22Rv1 (cell line): ENCODE measurements around the gene VPS72.

Experiments used
- H3K27ac ChIP-seq: fragments of 450-650 bp; 2 replicates; pipeline ENCODE4 v1.5.1; 2017
- ZFX ChIP-seq: fragments of 450-650 bp; IDR thresholded peaks from 2 replicates; pipeline ENCODE4 v1.6.1; 2017; ENCODE audit warnings: antibody characterized with exemption, borderline replicate concordance
- TF ChIP-seq, protein P1 (sequence below): fragments of 450-650 bp; IDR thresholded peaks from 2 replicates; pipeline ENCODE4 v1.5.1; 2017; ENCODE audit warnings: mild to moderate bottlenecking

Gene VPS72

DNA sequence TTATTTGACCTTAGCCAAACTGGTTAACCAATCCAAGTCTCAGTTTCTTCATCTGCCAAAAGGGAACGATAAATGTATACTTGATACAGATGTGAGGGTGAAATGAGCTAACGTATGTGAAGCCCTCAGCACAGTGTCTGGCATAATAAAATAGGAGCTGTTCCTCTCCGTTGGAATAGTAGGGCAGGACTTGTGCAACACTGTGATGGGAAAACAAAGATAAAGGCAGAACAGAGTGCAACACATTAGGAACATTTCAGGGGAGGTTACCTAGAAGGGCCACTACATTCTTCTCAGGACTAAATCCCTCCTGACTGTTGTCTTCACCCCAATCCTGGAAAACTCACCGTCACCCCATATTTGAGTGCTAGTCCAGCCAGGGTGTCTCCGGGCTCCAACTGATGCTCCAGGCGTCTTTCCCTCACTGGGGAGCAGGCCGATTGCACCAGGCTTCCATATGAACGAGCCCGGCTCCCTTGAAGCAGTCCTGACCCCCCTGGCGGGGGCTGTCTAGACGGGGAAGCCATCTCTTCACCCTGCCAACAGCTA lies 25.2 kb downstream of the VPS72 start:
- peak overlapping the region; percentile 68 for H3K27ac ChIP-seq
- TF ChIP-seq ZFX, result no peak
- TF ChIP-seq, protein P1, sequence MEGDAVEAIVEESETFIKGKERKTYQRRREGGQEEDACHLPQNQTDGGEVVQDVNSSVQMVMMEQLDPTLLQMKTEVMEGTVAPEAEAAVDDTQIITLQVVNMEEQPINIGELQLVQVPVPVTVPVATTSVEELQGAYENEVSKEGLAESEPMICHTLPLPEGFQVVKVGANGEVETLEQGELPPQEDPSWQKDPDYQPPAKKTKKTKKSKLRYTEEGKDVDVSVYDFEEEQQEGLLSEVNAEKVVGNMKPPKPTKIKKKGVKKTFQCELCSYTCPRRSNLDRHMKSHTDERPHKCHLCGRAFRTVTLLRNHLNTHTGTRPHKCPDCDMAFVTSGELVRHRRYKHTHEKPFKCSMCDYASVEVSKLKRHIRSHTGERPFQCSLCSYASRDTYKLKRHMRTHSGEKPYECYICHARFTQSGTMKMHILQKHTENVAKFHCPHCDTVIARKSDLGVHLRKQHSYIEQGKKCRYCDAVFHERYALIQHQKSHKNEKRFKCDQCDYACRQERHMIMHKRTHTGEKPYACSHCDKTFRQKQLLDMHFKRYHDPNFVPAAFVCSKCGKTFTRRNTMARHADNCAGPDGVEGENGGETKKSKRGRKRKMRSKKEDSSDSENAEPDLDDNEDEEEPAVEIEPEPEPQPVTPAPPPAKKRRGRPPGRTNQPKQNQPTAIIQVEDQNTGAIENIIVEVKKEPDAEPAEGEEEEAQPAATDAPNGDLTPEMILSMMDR, result no peak

DNA sequence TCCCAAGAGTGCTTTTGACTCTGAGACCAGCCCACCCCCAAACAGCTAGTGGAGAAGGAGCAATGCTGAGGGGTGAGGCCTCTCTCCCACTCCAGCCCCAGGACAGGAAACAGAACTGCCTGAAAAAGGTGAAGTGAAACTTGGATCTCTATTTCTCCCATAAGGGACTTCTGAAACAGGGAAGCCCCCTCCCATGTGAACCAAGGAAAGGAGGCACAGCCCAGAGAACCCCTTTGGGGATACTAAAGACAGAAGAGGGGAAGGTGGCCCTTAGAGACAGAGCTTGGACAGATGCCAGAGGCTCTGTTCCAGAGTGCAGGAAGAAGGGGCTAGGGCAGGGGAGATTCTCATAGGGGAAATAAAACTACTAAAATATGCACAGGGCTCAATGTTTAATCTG lies 30.6 kb downstream of the VPS72 start:
- TF ChIP-seq, protein P1, result no peak
- 0 out of 2 replicates have a peak overlapping the region, but pooled peaks have one; percentile 2 for H3K27ac ChIP-seq

DNA sequence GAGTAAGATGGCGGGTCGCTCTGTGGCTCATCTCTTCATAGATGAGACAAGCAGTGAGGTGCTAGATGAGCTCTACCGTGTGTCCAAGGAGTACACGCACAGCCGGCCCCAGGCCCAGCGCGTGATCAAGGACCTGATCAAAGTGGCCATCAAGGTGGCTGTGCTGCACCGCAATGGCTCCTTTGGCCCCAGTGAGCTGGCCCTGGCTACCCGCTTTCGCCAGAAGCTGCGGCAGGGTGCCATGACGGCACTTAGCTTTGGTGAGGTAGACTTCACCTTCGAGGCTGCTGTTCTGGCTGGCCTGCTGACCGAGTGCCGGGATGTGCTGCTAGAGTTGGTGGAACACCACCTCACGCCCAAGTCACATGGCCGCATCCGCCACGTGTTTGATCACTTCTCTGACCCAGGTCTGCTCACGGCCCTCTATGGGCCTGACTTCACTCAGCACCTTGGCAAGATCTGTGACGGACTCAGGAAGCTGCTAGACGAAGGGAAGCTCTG lies 31.2 kb downstream of the VPS72 start:
- no peak overlapping the region for H3K27ac ChIP-seq
- TF ChIP-seq, protein P1, result no peak
- TF ChIP-seq ZFX, result no peak

DNA sequence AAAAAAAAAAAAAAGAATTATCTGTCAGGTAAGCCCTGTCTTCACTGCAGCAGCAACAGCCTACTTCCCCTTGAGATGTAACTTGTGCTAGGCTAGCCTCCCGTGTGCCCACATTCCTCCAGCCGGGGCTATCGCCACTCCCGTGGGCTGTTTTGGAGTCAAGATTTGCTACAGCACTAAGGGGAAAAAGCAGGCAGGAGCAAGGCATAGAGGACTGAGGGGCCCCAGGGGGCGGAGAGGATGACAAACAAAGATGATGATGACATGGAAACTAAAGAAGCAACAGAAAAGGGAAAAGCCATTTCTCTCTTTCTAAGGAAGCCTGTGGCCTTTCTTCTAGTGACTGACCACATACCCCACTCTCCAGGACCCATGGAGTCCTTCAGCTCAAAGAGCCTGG lies 31.7 kb downstream of the VPS72 start:
- TF ChIP-seq ZFX, result no peak
- TF ChIP-seq, protein P1, result no peak
- no peak overlapping the region for H3K27ac ChIP-seq

DNA sequence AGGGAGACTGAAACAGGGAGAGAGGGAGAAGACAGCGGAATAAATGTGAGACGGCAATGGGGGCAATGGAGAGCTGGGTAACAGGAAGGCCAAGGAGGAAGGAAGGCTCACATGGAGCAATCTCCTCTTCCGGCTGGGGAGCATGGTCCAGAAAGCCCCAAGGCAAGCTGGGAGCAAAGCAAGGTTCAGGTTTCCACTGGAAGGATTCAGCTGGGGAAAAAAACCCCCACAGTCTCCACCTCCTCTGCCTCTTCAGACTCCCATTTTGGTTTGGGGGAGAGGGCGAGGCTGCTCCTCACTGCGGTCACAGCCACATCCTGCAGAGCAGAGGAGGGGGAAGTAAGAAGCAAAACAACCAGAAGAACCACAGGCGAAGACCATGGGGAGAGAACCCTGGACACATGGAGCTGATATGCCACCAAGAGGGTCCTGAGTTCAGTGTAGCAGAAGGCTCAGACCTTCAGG lies 32.9 kb downstream of the VPS72 start:
- TF ChIP-seq ZFX, result no peak
- TF ChIP-seq, protein P1, result no peak

DNA sequence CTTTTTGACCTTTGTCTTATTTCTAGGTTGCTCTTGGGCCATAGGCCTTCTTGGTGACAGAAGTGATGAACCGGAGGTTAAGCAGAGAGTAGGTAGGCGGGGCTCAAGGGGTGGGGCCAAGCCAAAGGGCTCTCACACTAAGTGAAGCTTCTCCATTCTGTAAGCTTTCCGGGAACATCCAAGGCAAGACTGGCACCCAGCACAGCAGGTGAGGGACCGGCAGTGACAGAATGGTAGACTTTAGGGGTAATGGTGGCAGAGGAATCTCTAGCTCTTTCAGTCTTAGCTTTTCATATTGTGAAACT lies 33.5 kb downstream of the VPS72 start, which contains the start of gene TNFAIP8L2:
TNFAIP8L2 (plus strand) TSS at position 135 of the 305 bp plus-strand sequence. CDS start 2,049 bp downstream, outside the sequence.
- TF ChIP-seq, protein P1, result no peak
- no peak for TF ChIP-seq ZFX
- H3K27ac ChIP-seq, result no peak within 1 kb of the TSS

More for the DNA sequence above, 32.9 kb downstream of the VPS72 start:
- no peak overlapping the region for H3K27ac ChIP-seq

DNA sequence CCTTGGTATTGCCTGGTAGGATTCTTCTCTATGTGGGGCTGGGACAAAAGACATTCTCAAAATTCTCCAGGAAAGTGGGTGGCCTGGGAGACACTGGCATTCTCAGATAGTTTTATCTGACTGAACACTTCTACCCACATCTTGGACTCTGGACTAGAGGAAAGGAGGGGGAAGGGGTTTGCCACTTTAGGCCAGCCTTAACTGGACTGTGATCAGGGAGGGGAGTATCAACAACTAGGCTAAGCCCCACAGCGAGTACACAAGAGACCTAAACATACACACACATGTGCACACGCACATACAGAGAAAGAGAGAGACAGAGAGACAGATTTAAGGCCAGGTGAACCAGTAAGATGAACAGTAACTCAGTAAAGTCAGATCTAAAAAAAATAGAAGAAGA lies 42.3 kb downstream of the VPS72 start:
- TF ChIP-seq, protein P1, result no peak
- no peak for TF ChIP-seq ZFX
- H3K27ac ChIP-seq, result no peak overlapping the region
